Measurements from ENCODE around the gene PREX1. TPM values are rescaled to one million over a fixed set of nuclear protein-coding genes. Genes with fewer than 3 reads are reported as not detected.

Gene PREX1
- total RNA-seq, 1 donor from 2014 or later, result 78.2 TPM

DNA sequence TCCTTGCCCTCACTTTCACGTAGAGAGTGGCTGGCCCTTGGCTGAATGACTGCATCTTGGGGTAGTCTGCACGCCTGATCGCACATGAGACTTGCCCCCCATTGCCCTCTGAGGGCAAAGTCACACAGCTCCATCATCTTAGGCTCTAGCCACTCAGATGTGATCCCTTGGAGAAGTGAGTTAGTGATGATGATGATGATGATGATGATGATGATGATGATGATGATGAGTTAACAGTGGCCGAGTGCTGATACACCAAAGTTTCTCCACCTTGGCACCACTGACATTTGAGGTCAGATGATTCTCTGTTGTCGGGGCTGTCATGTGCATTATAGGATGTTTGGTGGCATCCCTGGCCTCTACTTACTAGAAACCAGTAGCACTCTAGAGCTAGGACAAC is 84.0 kb downstream of the PREX1 start:
- DNase-seq (no peak), ATAC-seq (no peak)
- Histone ChIP-seq H3K4me3 (no peak overlapping the region), H3K36me3 (peaks cover 36% of the 10 kb centered on the region), H3K27me3 (ENCODE audit: low read depth) (no peaks in the 10 kb centered on the region), H3K9me3 (no peaks in the 10 kb centered on the region), H3K4me1 (peaks cover 16% of the 10 kb centered on the region), H3K27ac (no peak overlapping the region)
- TF ChIP-seq, protein P1, sequence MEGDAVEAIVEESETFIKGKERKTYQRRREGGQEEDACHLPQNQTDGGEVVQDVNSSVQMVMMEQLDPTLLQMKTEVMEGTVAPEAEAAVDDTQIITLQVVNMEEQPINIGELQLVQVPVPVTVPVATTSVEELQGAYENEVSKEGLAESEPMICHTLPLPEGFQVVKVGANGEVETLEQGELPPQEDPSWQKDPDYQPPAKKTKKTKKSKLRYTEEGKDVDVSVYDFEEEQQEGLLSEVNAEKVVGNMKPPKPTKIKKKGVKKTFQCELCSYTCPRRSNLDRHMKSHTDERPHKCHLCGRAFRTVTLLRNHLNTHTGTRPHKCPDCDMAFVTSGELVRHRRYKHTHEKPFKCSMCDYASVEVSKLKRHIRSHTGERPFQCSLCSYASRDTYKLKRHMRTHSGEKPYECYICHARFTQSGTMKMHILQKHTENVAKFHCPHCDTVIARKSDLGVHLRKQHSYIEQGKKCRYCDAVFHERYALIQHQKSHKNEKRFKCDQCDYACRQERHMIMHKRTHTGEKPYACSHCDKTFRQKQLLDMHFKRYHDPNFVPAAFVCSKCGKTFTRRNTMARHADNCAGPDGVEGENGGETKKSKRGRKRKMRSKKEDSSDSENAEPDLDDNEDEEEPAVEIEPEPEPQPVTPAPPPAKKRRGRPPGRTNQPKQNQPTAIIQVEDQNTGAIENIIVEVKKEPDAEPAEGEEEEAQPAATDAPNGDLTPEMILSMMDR (IDR thresholded peaks at IDR 0.05), result no peak
- intact Hi-C loops (cut with DNase I), result no loop called here

DNA sequence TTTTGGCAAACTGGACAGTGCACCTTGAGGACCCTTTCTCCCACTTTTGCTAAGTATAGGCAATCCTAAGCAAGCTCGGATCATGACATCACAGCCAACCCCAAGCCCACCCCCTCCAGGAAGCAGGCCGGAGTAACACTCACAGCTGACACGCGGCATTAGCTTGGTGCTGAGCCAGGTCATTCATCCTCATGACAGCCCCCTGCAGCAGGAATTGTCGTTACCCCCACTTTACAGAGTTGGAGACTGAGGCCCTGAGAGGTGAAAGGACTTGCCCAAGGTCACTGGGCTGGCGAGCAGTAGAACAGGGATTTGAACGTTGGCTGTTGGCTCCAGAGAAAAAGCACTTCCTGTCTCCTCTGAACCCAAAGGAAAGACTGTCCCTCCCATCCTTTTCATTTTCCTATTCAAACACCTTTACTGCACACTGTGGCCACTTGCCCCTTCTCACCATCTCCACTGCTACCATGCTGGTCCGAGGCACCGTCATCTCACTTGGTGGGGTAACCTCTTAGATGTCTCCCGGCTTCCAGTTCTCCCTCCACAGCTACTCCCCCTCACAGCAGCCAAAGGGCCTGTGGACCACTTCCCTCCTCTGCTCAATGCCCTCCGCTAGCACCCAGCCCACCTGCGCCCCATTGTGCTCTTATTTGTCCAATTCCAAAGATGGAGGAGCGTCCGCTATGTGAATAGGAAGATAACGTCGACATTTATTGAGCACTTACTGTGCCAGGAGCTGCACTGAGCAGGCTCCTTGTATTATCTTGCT is 84.7 kb downstream of the PREX1 start:
- peaks cover 36% of the 10 kb centered on the region for H3K36me3 ChIP-seq

DNA sequence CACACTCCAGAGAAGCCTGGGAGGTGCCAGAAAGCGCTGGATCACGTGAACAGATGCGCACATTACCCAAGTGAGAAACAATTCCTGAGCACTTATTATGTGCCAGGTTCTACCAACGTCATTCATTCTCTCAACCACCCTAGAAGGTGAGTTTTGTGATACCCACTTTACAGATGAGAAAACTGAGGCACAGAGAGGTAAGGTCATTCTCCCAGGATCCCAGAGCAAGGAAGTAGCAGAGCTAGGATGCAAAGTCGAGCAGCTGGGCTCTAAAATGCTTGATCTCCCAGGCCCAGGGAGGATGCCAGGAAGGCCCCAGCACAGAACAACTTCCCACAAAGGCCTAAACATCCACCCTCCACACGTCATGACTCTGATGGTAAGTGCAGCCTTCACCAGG is 85.6 kb downstream of the PREX1 start:
- ATAC-seq, result no peak
- TF ChIP-seq, protein P1 (IDR thresholded peaks at IDR 0.05), result no peak

More for the DNA sequence above, 84.7 kb downstream of the PREX1 start:
- DNase-seq (no peak), ATAC-seq (no peak)
- Histone ChIP-seq H3K27me3 (ENCODE audit: low read depth) (no peaks in the 10 kb centered on the region), H3K9me3 (no peaks in the 10 kb centered on the region), H3K4me3 (no peak overlapping the region), H3K27ac (no peak overlapping the region), H3K4me1 (peaks cover 19% of the 10 kb centered on the region)
- TF ChIP-seq, protein P1 (IDR thresholded peaks at IDR 0.05), result no peak
- intact Hi-C loops (cut with DNase I), result no loop called here

DNA sequence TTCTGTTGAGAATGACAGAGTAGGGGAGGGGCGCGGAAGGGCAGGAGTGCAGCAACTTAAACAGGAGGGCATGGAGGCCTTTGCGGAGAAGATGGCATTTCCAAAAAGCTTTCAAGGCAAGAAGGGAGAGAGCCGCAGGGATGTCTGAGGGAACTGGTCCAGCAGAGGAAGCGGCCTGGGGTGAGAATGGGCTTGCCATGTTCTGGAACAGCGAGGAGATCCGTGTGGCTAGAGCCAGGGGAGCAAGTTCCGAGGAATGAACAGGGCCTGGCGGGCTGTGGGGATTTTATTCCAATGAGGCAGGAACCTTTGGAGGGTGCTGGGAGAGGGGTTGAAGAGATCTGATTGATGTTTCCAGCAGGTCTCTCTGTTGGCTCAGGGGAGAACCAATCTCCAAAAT is 86.1 kb downstream of the PREX1 start:
- no peak for DNase-seq
- Histone ChIP-seq H3K27me3 (ENCODE audit: low read depth) (no peaks in the 10 kb centered on the region), H3K4me1 (peaks cover 25% of the 10 kb centered on the region), H3K27ac (no peak overlapping the region), H3K36me3 (peaks cover 37% of the 10 kb centered on the region), H3K4me3 (no peak overlapping the region), H3K9me3 (no peaks in the 10 kb centered on the region)
- TF ChIP-seq, protein P1 (IDR thresholded peaks at IDR 0.05), result no peak
- intact Hi-C loops (cut with DNase I), result no loop called here
- no peak for ATAC-seq

More for the DNA sequence above, 85.6 kb downstream of the PREX1 start:
- Histone ChIP-seq H3K27me3 (ENCODE audit: low read depth) (no peaks in the 10 kb centered on the region), H3K4me3 (no peak overlapping the region), H3K27ac (no peak overlapping the region), H3K4me1 (peaks cover 22% of the 10 kb centered on the region), H3K9me3 (no peaks in the 10 kb centered on the region), H3K36me3 (peaks cover 36% of the 10 kb centered on the region)
- no peak for DNase-seq
- intact Hi-C loops (cut with DNase I), result no loop called here

DNA sequence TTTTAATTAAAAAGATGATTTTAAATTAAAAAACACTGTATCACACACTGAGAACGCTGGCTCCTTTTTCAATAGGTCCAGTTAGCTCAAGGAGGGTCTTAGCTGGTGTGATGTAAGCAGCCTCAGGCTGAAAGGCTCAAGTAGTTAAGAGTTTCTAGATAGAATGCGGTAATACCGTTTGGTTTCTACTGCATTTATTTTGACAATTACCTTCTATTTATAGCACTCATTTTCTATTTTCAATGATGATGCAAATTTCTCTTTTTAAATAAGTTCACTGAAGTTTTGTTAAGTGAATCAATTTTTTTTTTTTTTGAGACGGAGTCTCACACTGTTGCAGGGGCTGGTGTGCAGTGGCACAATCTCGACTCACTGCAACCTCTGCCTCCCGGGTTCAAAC is 87.1 kb downstream of the PREX1 start:
- Histone ChIP-seq H3K4me3 (no peak overlapping the region), H3K27me3 (ENCODE audit: low read depth) (no peaks in the 10 kb centered on the region), H3K36me3 (peaks cover 37% of the 10 kb centered on the region), H3K9me3 (no peaks in the 10 kb centered on the region), H3K4me1 (peaks cover 34% of the 10 kb centered on the region), H3K27ac (no peak overlapping the region)
- TF ChIP-seq, protein P1 (IDR thresholded peaks at IDR 0.05), result no peak
- ATAC-seq (no peak), DNase-seq (no peak)
- intact Hi-C loops (cut with DNase I), result no loop called here

Data from lower lobe of right lung (tissue), 2 donors.